ENCODE data around the gene PCSK6. TPM values are rescaled to one million over a fixed set of nuclear protein-coding genes. Genes with fewer than 3 reads are reported as not detected.
"Not testable (repeated sequence)": the region's sequence is repeated elsewhere in the genome, so short reads cannot be mapped to it uniquely, and the experiment has no call there.

Gene PCSK6
- total RNA-seq, 1 experiment from 2014 or later = 2.9 TPM

GRCh38 chr15:101357885-101358284 is 131.6 kb downstream of the PCSK6 start (continued):
- TF ChIP-seq, protein P1, sequence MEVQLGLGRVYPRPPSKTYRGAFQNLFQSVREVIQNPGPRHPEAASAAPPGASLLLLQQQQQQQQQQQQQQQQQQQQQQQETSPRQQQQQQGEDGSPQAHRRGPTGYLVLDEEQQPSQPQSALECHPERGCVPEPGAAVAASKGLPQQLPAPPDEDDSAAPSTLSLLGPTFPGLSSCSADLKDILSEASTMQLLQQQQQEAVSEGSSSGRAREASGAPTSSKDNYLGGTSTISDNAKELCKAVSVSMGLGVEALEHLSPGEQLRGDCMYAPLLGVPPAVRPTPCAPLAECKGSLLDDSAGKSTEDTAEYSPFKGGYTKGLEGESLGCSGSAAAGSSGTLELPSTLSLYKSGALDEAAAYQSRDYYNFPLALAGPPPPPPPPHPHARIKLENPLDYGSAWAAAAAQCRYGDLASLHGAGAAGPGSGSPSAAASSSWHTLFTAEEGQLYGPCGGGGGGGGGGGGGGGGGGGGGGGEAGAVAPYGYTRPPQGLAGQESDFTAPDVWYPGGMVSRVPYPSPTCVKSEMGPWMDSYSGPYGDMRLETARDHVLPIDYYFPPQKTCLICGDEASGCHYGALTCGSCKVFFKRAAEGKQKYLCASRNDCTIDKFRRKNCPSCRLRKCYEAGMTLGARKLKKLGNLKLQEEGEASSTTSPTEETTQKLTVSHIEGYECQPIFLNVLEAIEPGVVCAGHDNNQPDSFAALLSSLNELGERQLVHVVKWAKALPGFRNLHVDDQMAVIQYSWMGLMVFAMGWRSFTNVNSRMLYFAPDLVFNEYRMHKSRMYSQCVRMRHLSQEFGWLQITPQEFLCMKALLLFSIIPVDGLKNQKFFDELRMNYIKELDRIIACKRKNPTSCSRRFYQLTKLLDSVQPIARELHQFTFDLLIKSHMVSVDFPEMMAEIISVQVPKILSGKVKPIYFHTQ (CRISPR knock-in tag; IDR thresholded peaks at IDR 0.05) = no peak
- TF ChIP-seq ZNF671 (CRISPR knock-in tag; IDR thresholded peaks at IDR 0.05) = no peak

- no peak for DNase-seq (ENCODE audit: low spot score)
- CTCF ChIA-PET = no interaction called here
These were observed 132.2 kb downstream of the PCSK6 start for GRCh38 chr15:101357333-101357732.

DNA sequence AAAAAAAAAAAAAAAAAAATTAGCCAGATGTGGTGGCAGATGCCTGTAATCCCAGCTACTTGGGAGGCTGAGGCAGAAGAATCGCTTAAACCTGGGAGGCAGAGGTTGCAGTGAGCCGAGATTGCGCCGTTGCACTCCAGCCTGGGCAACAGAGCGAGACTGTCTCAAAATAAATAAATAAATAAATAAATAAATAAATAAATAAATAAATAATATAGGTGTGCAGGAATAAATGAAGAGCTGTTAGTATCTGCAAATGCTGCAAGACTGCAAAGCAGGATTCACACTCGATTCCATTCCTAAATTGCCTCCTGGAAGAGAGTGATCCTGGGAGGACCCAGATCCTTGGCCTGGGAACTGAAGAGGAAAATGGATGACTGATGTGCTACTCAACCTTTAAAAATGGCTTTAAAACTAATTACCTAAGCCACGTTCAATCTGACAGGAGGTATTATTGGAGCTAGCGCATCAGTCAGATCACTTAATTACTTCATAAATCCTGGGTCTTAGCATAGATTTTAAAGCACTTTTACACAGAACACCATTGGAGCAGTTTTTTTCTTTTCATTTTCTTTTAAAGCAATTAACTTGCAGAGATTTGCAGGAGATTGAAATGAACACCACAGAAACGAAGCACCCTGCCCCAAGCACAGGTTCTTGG is 132.9 kb downstream of the PCSK6 start:
- H3K4me1 Mint-ChIP-seq; H3K36me3 Mint-ChIP-seq; ATAC-seq; POLR2A ChIA-PET; CTCF ChIA-PET; DNase-seq (ENCODE audit: low spot score); H3K4me3 Mint-ChIP-seq; H3K27ac Mint-ChIP-seq; H3K27me3 Mint-ChIP-seq (ENCODE audit: low read depth): not testable (repeated sequence)
- peaks cover 11% of the 10 kb centered on the region for H3K9me3 Mint-ChIP-seq

More at GRCh38 chr15:101357333-101357732, 132.2 kb downstream of the PCSK6 start:
- Mint-ChIP-seq H3K27ac (no peak overlapping the region), H3K4me1 (no peaks in the 10 kb centered on the region), H3K4me3 (no peak overlapping the region), H3K36me3 (no peaks in the 10 kb centered on the region), H3K9me3 (peaks cover 10% of the 10 kb centered on the region), H3K27me3 (ENCODE audit: low read depth) (peaks cover 3% of the 10 kb centered on the region; the same call in 1 of the 2 replicates)
- TF ChIP-seq RORB (CRISPR knock-in tag; IDR thresholded peaks at IDR 0.05) (no peak), ZSCAN18 (CRISPR knock-in tag; IDR thresholded peaks at IDR 0.05) (no peak), ZMAT4 (CRISPR knock-in tag; IDR thresholded peaks at IDR 0.05) (no peak), RELA (CRISPR knock-in tag; IDR thresholded peaks at IDR 0.05; ENCODE audit: borderline replicate concordance) (no peak), FOXJ3 (CRISPR knock-in tag; IDR thresholded peaks at IDR 0.05; ENCODE audit: borderline replicate concordance) (no peak), SP1 (CRISPR knock-in tag; conservative IDR thresholded peaks at IDR 0.05) (no peak), ZNF317 (CRISPR knock-in tag; IDR thresholded peaks at IDR 0.05; ENCODE audit: borderline replicate concordance, low read depth) (no peak), E2F4 (CRISPR knock-in tag; IDR thresholded peaks at IDR 0.05; ENCODE audit: borderline replicate concordance, low read depth) (no peak), SMAD3 (CRISPR knock-in tag; IDR thresholded peaks at IDR 0.05; ENCODE audit: borderline replicate concordance) (no peak), ZNF263 (CRISPR knock-in tag; IDR thresholded peaks at IDR 0.05; ENCODE audit: low read depth) (no peak), NR2C2 (CRISPR knock-in tag; IDR thresholded peaks at IDR 0.05) (no peak)
- TF ChIP-seq, protein P2, sequence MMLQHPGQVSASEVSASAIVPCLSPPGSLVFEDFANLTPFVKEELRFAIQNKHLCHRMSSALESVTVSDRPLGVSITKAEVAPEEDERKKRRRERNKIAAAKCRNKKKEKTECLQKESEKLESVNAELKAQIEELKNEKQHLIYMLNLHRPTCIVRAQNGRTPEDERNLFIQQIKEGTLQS (CRISPR knock-in tag; conservative IDR thresholded peaks at IDR 0.05) = no peak
- TF ChIP-seq, protein P3, sequence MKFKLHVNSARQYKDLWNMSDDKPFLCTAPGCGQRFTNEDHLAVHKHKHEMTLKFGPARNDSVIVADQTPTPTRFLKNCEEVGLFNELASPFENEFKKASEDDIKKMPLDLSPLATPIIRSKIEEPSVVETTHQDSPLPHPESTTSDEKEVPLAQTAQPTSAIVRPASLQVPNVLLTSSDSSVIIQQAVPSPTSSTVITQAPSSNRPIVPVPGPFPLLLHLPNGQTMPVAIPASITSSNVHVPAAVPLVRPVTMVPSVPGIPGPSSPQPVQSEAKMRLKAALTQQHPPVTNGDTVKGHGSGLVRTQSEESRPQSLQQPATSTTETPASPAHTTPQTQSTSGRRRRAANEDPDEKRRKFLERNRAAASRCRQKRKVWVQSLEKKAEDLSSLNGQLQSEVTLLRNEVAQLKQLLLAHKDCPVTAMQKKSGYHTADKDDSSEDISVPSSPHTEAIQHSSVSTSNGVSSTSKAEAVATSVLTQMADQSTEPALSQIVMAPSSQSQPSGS (CRISPR knock-in tag; IDR thresholded peaks at IDR 0.05; ENCODE audit: borderline replicate concordance, low read depth) = no peak
- TF ChIP-seq, protein P4, sequence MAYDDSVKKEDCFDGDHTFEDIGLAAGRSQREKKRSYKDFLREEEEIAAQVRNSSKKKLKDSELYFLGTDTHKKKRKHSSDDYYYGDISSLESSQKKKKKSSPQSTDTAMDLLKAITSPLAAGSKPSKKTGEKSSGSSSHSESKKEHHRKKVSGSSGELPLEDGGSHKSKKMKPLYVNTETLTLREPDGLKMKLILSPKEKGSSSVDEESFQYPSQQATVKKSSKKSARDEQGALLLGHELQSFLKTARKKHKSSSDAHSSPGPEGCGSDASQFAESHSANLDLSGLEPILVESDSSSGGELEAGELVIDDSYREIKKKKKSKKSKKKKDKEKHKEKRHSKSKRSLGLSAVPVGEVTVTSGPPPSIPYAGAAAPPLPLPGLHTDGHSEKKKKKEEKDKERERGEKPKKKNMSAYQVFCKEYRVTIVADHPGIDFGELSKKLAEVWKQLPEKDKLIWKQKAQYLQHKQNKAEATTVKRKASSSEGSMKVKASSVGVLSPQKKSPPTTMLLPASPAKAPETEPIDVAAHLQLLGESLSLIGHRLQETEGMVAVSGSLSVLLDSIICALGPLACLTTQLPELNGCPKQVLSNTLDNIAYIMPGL (CRISPR knock-in tag; IDR thresholded peaks at IDR 0.05) = no peak
- TF ChIP-seq, protein P5, sequence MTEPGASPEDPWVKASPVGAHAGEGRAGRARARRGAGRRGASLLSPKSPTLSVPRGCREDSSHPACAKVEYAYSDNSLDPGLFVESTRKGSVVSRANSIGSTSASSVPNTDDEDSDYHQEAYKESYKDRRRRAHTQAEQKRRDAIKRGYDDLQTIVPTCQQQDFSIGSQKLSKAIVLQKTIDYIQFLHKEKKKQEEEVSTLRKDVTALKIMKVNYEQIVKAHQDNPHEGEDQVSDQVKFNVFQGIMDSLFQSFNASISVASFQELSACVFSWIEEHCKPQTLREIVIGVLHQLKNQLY (CRISPR knock-in tag; IDR thresholded peaks at IDR 0.05) = no peak
- POLR2A ChIA-PET = no interaction called here
- ATAC-seq = no peak
